CD14-positive monocyte (primary cell): ENCODE measurements around the gene WDR82. TPM values are rescaled to one million over a fixed set of nuclear protein-coding genes. Genes with fewer than 3 reads are reported as not detected.

Experiments used
- DNase-seq, 3 donors: peaks; one replicate each; pipeline ENCODE4 v3.0.0-alpha.2; 2011 to 2022
- H2AFZ ChIP-seq: 2 replicates; pipeline ENCODE4 v1.6.0; 2012; ENCODE audit warnings: mild to moderate bottlenecking, low read depth, low read length, inconsistent platforms; ENCODE audit not compliant: insufficient read depth, poor library complexity, severe bottlenecking
- H3K27ac ChIP-seq, 2 donors: 1 replicate in 1 of 2; 2 replicates in 1 of 2; pipeline ENCODE4 v1.5.1; 2012 to 2013; ENCODE audit warnings: low read length in 2 of 2, control low read depth in 1 of 2, inconsistent platforms in 1 of 2, low read depth in 1 of 2, mild to moderate bottlenecking in 1 of 2
- H3K27me3 ChIP-seq, 2 donors: one replicate each; pipeline versions ENCODE4 v1.6.0 to v1.6.1; 2011 to 2013; ENCODE audit warnings: low read length in 2 of 2; ENCODE audit not compliant: control insufficient read depth in 2 of 2, insufficient read depth in 2 of 2
- H3K36me3 ChIP-seq, 2 donors: replicated peaks in 1 of 2; 1 replicate in 1 of 2; 2 replicates in 1 of 2; pipeline versions ENCODE4 v1.5.1 to v1.6.1; 2012 to 2013; ENCODE audit warnings: low read length in 2 of 2, control low read depth in 1 of 2, inconsistent platforms in 1 of 2, mild to moderate bottlenecking in 1 of 2; ENCODE audit not compliant: insufficient read depth in 2 of 2, control insufficient read depth in 1 of 2
- H3K4me1 ChIP-seq, 2 donors: 1 replicate in 1 of 2; 2 replicates in 1 of 2; pipeline versions ENCODE4 v1.5.1 to v1.6.1; 2012 to 2013; ENCODE audit warnings: low read length in 2 of 2, control low read depth in 1 of 2, inconsistent platforms in 1 of 2, mild to moderate bottlenecking in 1 of 2, moderate library complexity in 1 of 2; ENCODE audit not compliant: insufficient read depth in 2 of 2, control insufficient read depth in 1 of 2
- H3K4me2 ChIP-seq: replicated peaks from 2 replicates; pipeline ENCODE3; 2012; ENCODE audit warnings: low read length, moderate library complexity, mild to moderate bottlenecking; ENCODE audit not compliant: poor library complexity, severe bottlenecking; ENCODE audit errors: extremely low read depth
- H3K4me3 ChIP-seq, 3 experiments: fragments of 200-600 bp in 1 of 3; sonication (generic) in 1 of 3; replicated peaks in 1 of 3; 1 replicate in 2 of 3; 2 replicates in 1 of 3; pipeline ENCODE4 v1.5.1; 2011 to 2013; ENCODE audit warnings: low read length in 3 of 3, mild to moderate bottlenecking in 3 of 3, control low read depth in 2 of 3, low read depth in 2 of 3, inconsistent platforms in 1 of 3, moderate library complexity in 1 of 3
- H3K79me2 ChIP-seq: 2 replicates; pipeline ENCODE4 v1.6.0; 2012; ENCODE audit warnings: mild to moderate bottlenecking, control low read depth, inconsistent platforms, low read length, moderate library complexity; ENCODE audit not compliant: insufficient read depth
- H3K9ac ChIP-seq: 2 replicates; pipeline ENCODE4 v1.6.0; 2017; ENCODE audit warnings: low read length, mild to moderate bottlenecking; ENCODE audit not compliant: insufficient read depth, poor library complexity, severe bottlenecking
- H3K9me3 ChIP-seq, 2 donors: replicated peaks in 1 of 2; 1 replicate in 1 of 2; 2 replicates in 1 of 2; pipeline versions ENCODE4 v1.5.1 to v1.6.1; 2012 to 2013; ENCODE audit warnings: low read length in 2 of 2, control low read depth in 1 of 2; ENCODE audit not compliant: control insufficient read depth in 1 of 2, insufficient read depth in 1 of 2
- H4K20me1 ChIP-seq: 2 replicates; pipeline ENCODE4 v1.6.0; 2012; ENCODE audit warnings: mild to moderate bottlenecking, low read length, control low read depth, moderate library complexity; ENCODE audit not compliant: insufficient read depth
- H3K27ac Mint-ChIP-seq, 7 donors: one replicate each; pipeline ENCODE4 v1.8.0; 2020; ENCODE audit warnings: mild to moderate bottlenecking in 7 of 7, mixed read lengths in 7 of 7, moderate library complexity in 6 of 7, inconsistent platforms in 2 of 7
- H3K27me3 Mint-ChIP-seq, 3 donors: one replicate each; pipeline ENCODE4 v1.8.0; 2021 to 2022; ENCODE audit warnings: low read depth in 3 of 3, mild to moderate bottlenecking in 3 of 3, mixed read lengths in 3 of 3, moderate library complexity in 3 of 3, inconsistent platforms in 1 of 3
- H3K36me3 Mint-ChIP-seq, 2 donors: one replicate each; pipeline ENCODE4 v1.8.0; 2020; ENCODE audit warnings: mixed read lengths in 2 of 2, inconsistent platforms in 1 of 2, mild to moderate bottlenecking in 1 of 2
- H3K4me1 Mint-ChIP-seq: one replicate; pipeline ENCODE4 v1.8.0; 2020; ENCODE audit warnings: mild to moderate bottlenecking, mixed read lengths
- H3K4me3 Mint-ChIP-seq, 2 donors: one replicate each; pipeline ENCODE4 v1.8.0; 2020; ENCODE audit warnings: mild to moderate bottlenecking in 2 of 2, mixed read lengths in 2 of 2, moderate library complexity in 1 of 2
- H3K9me3 Mint-ChIP-seq, 7 donors: one replicate each; pipeline ENCODE4 v1.8.0; 2020 to 2022; ENCODE audit warnings: mixed read lengths in 7 of 7, mild to moderate bottlenecking in 6 of 7, moderate library complexity in 6 of 7, inconsistent platforms in 2 of 7
- WGBS: methylation state at CpG from one replicate; pipeline ENCODE4 v1.1.5; 2013; ENCODE audit warnings: missing lambda C conversion rate; ENCODE audit not compliant: insufficient coverage; 5-methylcytosine and 5-hydroxymethylcytosine counted together
- intact Hi-C, 2 donors: fragments of 100-400 bp; cut with micrococcal nuclease; formaldehyde crosslinking; loops; one replicate each; pipeline versions ENCODE4 v1.15.0 to v1.15.1; 2023
- polyA plus RNA-seq, 3 donors: library from polyadenylated mRNA; depleted of rRNA in 1 of 3; unstranded in 2 of 3; stranded (reverse) in 1 of 3; fragments of 300-500 nt in 2 of 3; fragments of >200 nt in 1 of 3; fragmentation: Illumina TruSeq in 2 of 3; gene quantifications; 1 replicate in 2 of 3; 2 replicates in 1 of 3; pipeline ENCODE4 v1.2.3, GENCODE V29; 2012 to 2021
- TF ChIP-seq, protein P1 (sequence below): fragments of 200-600 bp; IDR thresholded peaks from one replicate; pipeline ENCODE4 v1.8.0; 2022; ENCODE audit warnings: antibody characterized with exemption, mild to moderate bottlenecking

Gene WDR82
- polyA plus RNA-seq, 3 donors: 27.3 to 33.4 (median 32.3) TPM

DNA sequence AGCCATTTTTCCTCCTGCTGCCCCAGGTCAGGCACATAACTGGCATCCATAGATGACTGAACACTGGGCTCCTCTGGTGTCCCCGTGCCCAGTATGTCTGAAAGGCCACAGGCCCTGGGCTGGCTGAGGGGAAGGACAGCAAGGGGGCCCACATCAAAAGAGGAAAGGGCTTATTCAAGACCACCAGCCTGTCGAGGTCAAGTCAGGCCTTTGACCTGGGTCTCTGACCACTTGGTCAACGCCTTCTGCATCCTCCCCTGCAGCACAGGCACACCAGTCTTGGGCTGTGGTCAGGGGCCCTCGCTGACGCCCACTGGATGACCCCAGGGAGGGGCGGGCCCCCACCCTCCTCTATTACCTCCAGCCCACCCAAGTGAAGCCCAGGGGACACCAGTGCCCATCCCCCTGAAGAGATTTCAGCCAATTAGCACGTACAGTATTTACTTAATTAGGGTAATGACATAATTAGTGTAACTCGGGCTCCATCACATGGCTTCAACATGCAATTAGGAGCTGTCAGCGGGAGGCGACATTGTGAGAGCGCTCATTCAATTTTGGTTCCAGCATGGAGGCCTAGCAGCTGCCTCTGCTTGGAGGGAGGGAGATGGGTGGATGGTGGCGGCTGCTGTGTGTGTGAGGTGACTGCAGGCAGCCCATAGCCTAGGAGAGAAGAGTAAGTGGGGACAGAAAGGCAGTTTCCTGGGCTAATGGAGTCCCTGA, 24.1 kb upstream of the WDR82 start:
- no peak overlapping the region for H3K4me3 ChIP-seq
- H3K4me1 ChIP-seq: peaks cover 18 to 24% of the 10 kb centered on the region in 2 donors
- intact Hi-C loops: no loop called here
- Mint-ChIP-seq H3K27ac (peak overlapping the region in 2 of 7 donors; percentile 50 to 62), H3K4me3 (no peak overlapping the region), H3K9me3 (no peaks in the 10 kb centered on the region), H3K36me3 (peaks cover 38 to 43% of the 10 kb centered on the region in 2 donors), H3K4me1 (peaks cover 32% of the 10 kb centered on the region), H3K27me3 (peaks cover 8 to 23% (median 12%) of the 10 kb centered on the region in 3 donors)
- no peak overlapping the region for H3K4me2 ChIP-seq
- H2AFZ ChIP-seq: no peak overlapping the region
- TF ChIP-seq, protein P1, sequence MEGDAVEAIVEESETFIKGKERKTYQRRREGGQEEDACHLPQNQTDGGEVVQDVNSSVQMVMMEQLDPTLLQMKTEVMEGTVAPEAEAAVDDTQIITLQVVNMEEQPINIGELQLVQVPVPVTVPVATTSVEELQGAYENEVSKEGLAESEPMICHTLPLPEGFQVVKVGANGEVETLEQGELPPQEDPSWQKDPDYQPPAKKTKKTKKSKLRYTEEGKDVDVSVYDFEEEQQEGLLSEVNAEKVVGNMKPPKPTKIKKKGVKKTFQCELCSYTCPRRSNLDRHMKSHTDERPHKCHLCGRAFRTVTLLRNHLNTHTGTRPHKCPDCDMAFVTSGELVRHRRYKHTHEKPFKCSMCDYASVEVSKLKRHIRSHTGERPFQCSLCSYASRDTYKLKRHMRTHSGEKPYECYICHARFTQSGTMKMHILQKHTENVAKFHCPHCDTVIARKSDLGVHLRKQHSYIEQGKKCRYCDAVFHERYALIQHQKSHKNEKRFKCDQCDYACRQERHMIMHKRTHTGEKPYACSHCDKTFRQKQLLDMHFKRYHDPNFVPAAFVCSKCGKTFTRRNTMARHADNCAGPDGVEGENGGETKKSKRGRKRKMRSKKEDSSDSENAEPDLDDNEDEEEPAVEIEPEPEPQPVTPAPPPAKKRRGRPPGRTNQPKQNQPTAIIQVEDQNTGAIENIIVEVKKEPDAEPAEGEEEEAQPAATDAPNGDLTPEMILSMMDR: no peak
- peaks cover 0 to 20% of the 10 kb centered on the region in 2 donors for H3K36me3 ChIP-seq
- H3K79me2 ChIP-seq: no peaks in the 10 kb centered on the region
- peaks cover 0 to 10% of the 10 kb centered on the region in 2 donors for H3K27me3 ChIP-seq
- no peak for DNase-seq
- H4K20me1 ChIP-seq: peaks cover 33% of the 10 kb centered on the region
- H3K9ac ChIP-seq: no peak overlapping the region
- WGBS: 92% methylated on average over 6 of the region's 12 CpGs
- no peak overlapping the region for H3K27ac ChIP-seq
- no peaks in the 10 kb centered on the region for H3K9me3 ChIP-seq

DNA sequence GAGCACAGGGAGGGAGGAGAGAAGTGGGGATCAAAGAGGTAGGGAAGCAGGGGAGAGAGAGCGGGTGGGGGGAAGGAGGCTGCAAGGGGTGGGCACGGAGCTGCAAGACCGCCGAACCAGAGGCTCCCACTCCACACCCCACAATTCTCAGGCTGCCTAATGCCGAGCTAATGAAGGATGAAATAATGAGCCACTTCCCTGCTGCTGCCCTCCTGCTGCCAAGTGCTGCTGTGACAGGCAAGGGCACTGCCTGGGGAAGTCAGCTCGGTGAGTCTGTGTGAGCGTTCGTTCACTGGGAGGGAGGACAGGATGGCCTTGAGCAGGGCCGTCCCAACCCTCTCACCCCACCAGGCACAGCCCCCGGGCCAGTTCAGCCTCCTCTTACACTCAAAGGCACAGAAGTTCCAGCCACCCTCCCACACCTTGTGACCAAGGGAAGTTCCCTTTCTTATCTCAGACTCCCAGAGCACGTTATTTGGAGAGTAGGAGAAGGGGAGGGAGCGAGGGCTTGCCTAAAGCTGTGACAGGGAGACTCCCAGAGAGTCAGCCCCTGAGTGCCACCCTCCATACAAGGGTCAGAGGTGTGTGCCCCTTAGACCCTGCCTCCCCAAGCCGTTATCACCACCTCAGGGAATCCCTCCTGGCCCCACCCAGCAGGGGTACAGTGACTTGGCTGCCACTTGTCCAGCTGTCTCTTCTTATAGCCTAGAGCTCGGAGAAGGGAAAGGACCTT, 21.6 kb upstream of the WDR82 start:
- no peak overlapping the region for H3K9ac ChIP-seq
- H3K4me2 ChIP-seq: no peak overlapping the region
- TF ChIP-seq, protein P1: peak; percentile 46
- Mint-ChIP-seq H3K36me3 (peaks cover 30 to 40% of the 10 kb centered on the region in 2 donors), H3K4me1 (peaks cover 30% of the 10 kb centered on the region), H3K4me3 (no peak overlapping the region), H3K27ac (peak overlapping the region in 4 of 7 donors; percentile 18 to 83 (median 74)), H3K27me3 (peaks cover 12 to 23% (median 13%) of the 10 kb centered on the region in 3 donors), H3K9me3 (no peaks in the 10 kb centered on the region)
- intact Hi-C loops: no loop called here
- peaks cover 0 to 10% of the 10 kb centered on the region in 2 donors for H3K27me3 ChIP-seq
- H3K27ac ChIP-seq: peak overlapping the region in 1 of 2 donors; percentile 46
- DNase-seq: peak; percentile 37 to 53 (median 43)
- no peaks in the 10 kb centered on the region for H3K79me2 ChIP-seq
- no peak overlapping the region for H3K4me3 ChIP-seq
- H3K9me3 ChIP-seq: no peaks in the 10 kb centered on the region
- peaks cover 0 to 33% of the 10 kb centered on the region in 2 donors for H3K36me3 ChIP-seq
- H2AFZ ChIP-seq: no peak overlapping the region
- WGBS: 0% methylated on average over 1 of the region's 14 CpGs
- H4K20me1 ChIP-seq: peaks cover 47% of the 10 kb centered on the region
- peaks cover 12 to 15% of the 10 kb centered on the region in 2 donors for H3K4me1 ChIP-seq
